Measurements from ENCODE around the gene OAF. TPM values are rescaled to one million over a fixed set of nuclear protein-coding genes. Genes with fewer than 3 reads are reported as not detected.

OAF gene
- total RNA-seq, 1 experiment from 2014 or later, result 47.0 TPM

GRCh38 chr11:120221115-120221752 is 10.4 kb downstream of the OAF start:
- DNase-seq (ENCODE audit: low read depth), result no peak

GRCh38 chr11:120222916-120223315 is 12.1 kb downstream of the OAF start:
- DNase-seq (ENCODE audit: low read depth), result no peak

GRCh38 chr11:120223793-120224192 is 13.0 kb downstream of the OAF start:
- no peak for DNase-seq (ENCODE audit: low read depth)

GRCh38 chr11:120224361-120224760 is 13.5 kb downstream of the OAF start:
- no peak for DNase-seq (ENCODE audit: low read depth)

- no peak for DNase-seq (ENCODE audit: low read depth)
Measured at GRCh38 chr11:120224972-120225909, 14.4 kb downstream of the OAF start.

GRCh38 chr11:120226242-120226641 is 15.4 kb downstream of the OAF start:
- no peak for DNase-seq (ENCODE audit: low read depth)

GRCh38 chr11:120226714-120227113 is 15.9 kb downstream of the OAF start:
- no peak for DNase-seq (ENCODE audit: low read depth)

- DNase-seq (ENCODE audit: low read depth), result no peak
Measured at GRCh38 chr11:120227228-120227852, 16.5 kb downstream of the OAF start.

GRCh38 chr11:120228794-120229384 is 18.1 kb downstream of the OAF start:
- DNase-seq (ENCODE audit: low read depth), result no peak

- DNase-seq (ENCODE audit: low read depth), result no peak
Measured at GRCh38 chr11:120229451-120230424, 18.9 kb downstream of the OAF start.

GRCh38 chr11:120230433-120231071 is 19.7 kb downstream of the OAF start:
- DNase-seq (ENCODE audit: low read depth), result no peak

- DNase-seq (ENCODE audit: low read depth), result no peak
Measured at GRCh38 chr11:120231963-120232362, 21.1 kb downstream of the OAF start.

GRCh38 chr11:120233207-120233803 is 22.5 kb downstream of the OAF start:
- no peak for DNase-seq (ENCODE audit: low read depth)

- DNase-seq (ENCODE audit: low read depth), result no peak
Measured at GRCh38 chr11:120235024-120235628, 24.3 kb downstream of the OAF start.

GRCh38 chr11:120236169-120237107 is 25.6 kb downstream of the OAF start:
- peak; percentile 39 for DNase-seq (ENCODE audit: low read depth)

- no peak for DNase-seq (ENCODE audit: low read depth)
Measured at GRCh38 chr11:120238968-120239620, 28.3 kb downstream of the OAF start.

- DNase-seq (ENCODE audit: low read depth), result no peak
Measured at GRCh38 chr11:120239713-120240640, 29.1 kb downstream of the OAF start, which contains the start of gene POU2F3. TSS of gene POU2F3 (plus strand) at chr11:120240140. CDS start at chr11:120240344, 204 bp downstream.

All from RPMI7951 (cell line).